ENCODE measurements around the gene PNKP.

DNA sequence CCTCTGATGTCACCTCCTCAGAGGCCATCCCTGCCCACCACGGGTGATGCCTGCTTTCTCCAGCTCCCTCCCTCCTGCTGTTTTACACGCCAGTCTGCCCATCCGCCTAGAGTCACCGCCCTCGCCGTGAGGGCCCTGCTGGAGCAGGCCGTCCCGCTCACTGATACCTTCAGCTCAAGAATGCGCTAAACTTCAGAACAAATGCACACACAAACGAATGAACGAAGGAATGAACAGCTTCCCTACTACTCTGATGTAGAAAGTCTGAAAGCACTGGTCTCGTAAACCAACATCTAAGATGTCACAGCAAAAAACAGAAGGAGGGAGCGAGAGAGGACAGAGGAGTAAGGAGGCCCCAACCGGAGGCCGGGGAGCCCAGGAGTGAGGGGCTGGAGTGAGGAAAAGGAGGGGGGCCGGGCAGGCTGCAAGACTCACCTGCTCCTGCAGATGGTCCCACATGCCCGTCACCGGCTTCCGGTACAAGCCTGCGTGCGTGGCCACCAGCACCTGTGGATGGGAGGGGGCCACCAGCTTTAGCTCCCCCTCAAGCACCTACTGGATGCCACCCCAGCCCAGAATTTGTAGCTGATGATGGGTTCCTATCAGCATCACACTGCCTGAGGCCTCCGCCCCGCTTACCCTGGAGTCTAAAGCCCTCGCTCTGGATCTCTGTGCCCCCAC, 4.0 kb downstream of the PNKP start:
- TF ChIP-seq, protein P1, sequence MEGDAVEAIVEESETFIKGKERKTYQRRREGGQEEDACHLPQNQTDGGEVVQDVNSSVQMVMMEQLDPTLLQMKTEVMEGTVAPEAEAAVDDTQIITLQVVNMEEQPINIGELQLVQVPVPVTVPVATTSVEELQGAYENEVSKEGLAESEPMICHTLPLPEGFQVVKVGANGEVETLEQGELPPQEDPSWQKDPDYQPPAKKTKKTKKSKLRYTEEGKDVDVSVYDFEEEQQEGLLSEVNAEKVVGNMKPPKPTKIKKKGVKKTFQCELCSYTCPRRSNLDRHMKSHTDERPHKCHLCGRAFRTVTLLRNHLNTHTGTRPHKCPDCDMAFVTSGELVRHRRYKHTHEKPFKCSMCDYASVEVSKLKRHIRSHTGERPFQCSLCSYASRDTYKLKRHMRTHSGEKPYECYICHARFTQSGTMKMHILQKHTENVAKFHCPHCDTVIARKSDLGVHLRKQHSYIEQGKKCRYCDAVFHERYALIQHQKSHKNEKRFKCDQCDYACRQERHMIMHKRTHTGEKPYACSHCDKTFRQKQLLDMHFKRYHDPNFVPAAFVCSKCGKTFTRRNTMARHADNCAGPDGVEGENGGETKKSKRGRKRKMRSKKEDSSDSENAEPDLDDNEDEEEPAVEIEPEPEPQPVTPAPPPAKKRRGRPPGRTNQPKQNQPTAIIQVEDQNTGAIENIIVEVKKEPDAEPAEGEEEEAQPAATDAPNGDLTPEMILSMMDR (conservative IDR thresholded peaks at IDR 0.05 in 1 of 2, IDR thresholded peaks at IDR 0.05 in 1 of 2; ENCODE audit: extremely low read depth in 1 of 2, insufficient read depth in 1 of 2, low read depth in 1 of 2, low read length in 2 of 2) = no peak
- no peak for TF ChIP-seq EZH2 (IDR thresholded peaks at IDR 0.05; ENCODE audit: borderline replicate concordance, low read length)
